ENCODE results near the gene ANP32E.
A peak's percentile ranks its signal among the peaks of the same experiment; 100 is the strongest.

- TF ChIP-seq CTCF (IDR thresholded peaks at IDR 0.05) (no peak), POLR2A (IDR thresholded peaks at IDR 0.05) (peak in 2 of 4 donors; percentile 34 to 37), EP300 (IDR thresholded peaks at IDR 0.05) (peak in 2 of 4 donors; percentile 42 to 63), POLR2AphosphoS5 (IDR thresholded peaks at IDR 0.05) (peak; percentile 16 to 63)
Measured at GRCh38 chr1:150281758-150282557, 46.0 kb upstream of the ANP32E start, which contains the start of gene CIART.
